Keratinocyte (primary cell): ENCODE measurements around the gene DCST1. TPM values are rescaled to one million over a fixed set of nuclear protein-coding genes. Genes with fewer than 3 reads are reported as not detected.

ENCODE experiments used
- DNase-seq: peaks from one replicate; pipeline ENCODE4 v3.0.0-alpha.2; 2011; ENCODE audit warnings: low read depth, missing footprints, low spot score
- FAIRE-seq: peaks from 2 replicates; lab custom pipeline; 2011; peaks lifted over from hg19 to GRCh38; lab: Jason Lieb, UNC
- H2AFZ ChIP-seq: 2 replicates; pipeline ENCODE4 v1.6.0; 2012; ENCODE audit warnings: low read length, control low read depth, inconsistent platforms; ENCODE audit not compliant: control insufficient read depth
- H3K27ac ChIP-seq: 2 replicates; pipeline ENCODE4 v1.5.1; 2011; ENCODE audit warnings: low read length; ENCODE audit not compliant: control insufficient read depth, insufficient read depth
- H3K27me3 ChIP-seq: 3 replicates; pipeline ENCODE4 v1.6.0; 2011; ENCODE audit warnings: low read length; ENCODE audit not compliant: control insufficient read depth, insufficient read depth; ENCODE audit errors: extremely low read depth
- H3K36me3 ChIP-seq, 2 experiments: 2 replicates in 1 of 2; 3 replicates in 1 of 2; pipeline ENCODE4 v1.5.1; 2011; ENCODE audit warnings: low read length in 2 of 2, mild to moderate bottlenecking in 1 of 2; ENCODE audit not compliant: control insufficient read depth in 2 of 2, insufficient read depth in 2 of 2; ENCODE audit errors: extremely low read depth in 1 of 2
- H3K4me1 ChIP-seq: 3 replicates; pipeline ENCODE4 v1.5.1; 2011; ENCODE audit warnings: low read length; ENCODE audit not compliant: control insufficient read depth, insufficient read depth; ENCODE audit errors: extremely low read depth
- H3K4me2 ChIP-seq: 3 replicates; pipeline ENCODE4 v1.6.0; 2011; ENCODE audit warnings: low read depth, low read length; ENCODE audit not compliant: control insufficient read depth, insufficient read depth; ENCODE audit errors: extremely low read depth
- H3K4me3 ChIP-seq, 3 experiments: fragments of 200-600 bp in 1 of 3; sonication (generic) in 1 of 3; 2 replicates in 2 of 3; 3 replicates in 1 of 3; pipeline ENCODE4 v1.5.1; 2011 to 2016; ENCODE audit warnings: low read length in 3 of 3, mild to moderate bottlenecking in 3 of 3, control low read depth in 2 of 3, inconsistent platforms in 1 of 3, low read depth in 1 of 3, mixed read lengths in 1 of 3, mixed run types in 1 of 3, moderate library complexity in 1 of 3; ENCODE audit not compliant: control insufficient read depth in 2 of 3, insufficient read depth in 2 of 3; ENCODE audit errors: extremely low read depth in 1 of 3
- H3K79me2 ChIP-seq: 2 replicates; pipeline ENCODE4 v1.6.0; 2012; ENCODE audit warnings: low read length; ENCODE audit not compliant: control insufficient read depth, insufficient read depth
- H3K9ac ChIP-seq: 3 replicates; pipeline ENCODE4 v1.6.0; 2011; ENCODE audit warnings: low read length; ENCODE audit not compliant: control insufficient read depth, insufficient read depth; ENCODE audit errors: extremely low read depth
- H3K9me1 ChIP-seq: 3 replicates; pipeline ENCODE4 v1.6.0; 2011; ENCODE audit warnings: low read length; ENCODE audit not compliant: control insufficient read depth, insufficient read depth; ENCODE audit errors: extremely low read depth
- H3K9me3 ChIP-seq: 2 replicates; pipeline ENCODE4 v1.5.1; 2012; ENCODE audit warnings: low read depth, low read length; ENCODE audit not compliant: control insufficient read depth
- H4K20me1 ChIP-seq: 3 replicates; pipeline ENCODE4 v1.6.0; 2011; ENCODE audit warnings: low read length; ENCODE audit not compliant: control insufficient read depth, insufficient read depth; ENCODE audit errors: extremely low read depth
- EZH2 ChIP-seq: IDR thresholded peaks from one replicate; pipeline ENCODE4 v1.6.1; 2012; ENCODE audit warnings: inconsistent platforms, mild to moderate bottlenecking, low read length, moderate library complexity
- dilution Hi-C: fragments of 300-500 bp; cut with MboI; formaldehyde crosslinking; loops from one replicate; pipeline ENCODE4 v1.7.0; 2020; ENCODE audit warnings: low sequenced_read_pairs; ENCODE audit not compliant: extremely low pct_ligation_motif_present
- polyA plus RNA-seq, 5 experiments: library from polyadenylated mRNA; depleted of rRNA in 3 of 5; stranded (reverse) in 3 of 5; stranded (forward) in 1 of 5; unstranded in 1 of 5; fragments of >200 nt; gene quantifications; 1 replicate in 1 of 5; 2 replicates in 3 of 5; 3 replicates in 1 of 5; pipeline versions ENCODE4 v1.2.1 to v1.2.3, GENCODE V29; 2011 to 2012; ENCODE audit warnings: missing spikeins in 2 of 5, low read depth in 1 of 5, low replicate concordance in 1 of 5
- TF ChIP-seq, protein P1 (sequence below), 3 experiments: IDR thresholded peaks in 1 of 3; conservative IDR thresholded peaks in 1 of 3; optimal IDR thresholded peaks in 1 of 3; 2 replicates in 2 of 3; 3 replicates in 1 of 3; pipeline versions ENCODE3 to v1.5.1; 2011; ENCODE audit warnings: low read length in 3 of 3, mild to moderate bottlenecking in 3 of 3, moderate library complexity in 2 of 3, control low read depth in 1 of 3, inconsistent platforms in 1 of 3; ENCODE audit not compliant: insufficient read depth in 2 of 3; ENCODE audit errors: extremely low read depth in 1 of 3

DCST1 gene
- polyA plus RNA-seq, 1 donor (not counting 4 experiments of a cell fraction or from before 2014, with no cell fraction given) = not detected

DNA sequence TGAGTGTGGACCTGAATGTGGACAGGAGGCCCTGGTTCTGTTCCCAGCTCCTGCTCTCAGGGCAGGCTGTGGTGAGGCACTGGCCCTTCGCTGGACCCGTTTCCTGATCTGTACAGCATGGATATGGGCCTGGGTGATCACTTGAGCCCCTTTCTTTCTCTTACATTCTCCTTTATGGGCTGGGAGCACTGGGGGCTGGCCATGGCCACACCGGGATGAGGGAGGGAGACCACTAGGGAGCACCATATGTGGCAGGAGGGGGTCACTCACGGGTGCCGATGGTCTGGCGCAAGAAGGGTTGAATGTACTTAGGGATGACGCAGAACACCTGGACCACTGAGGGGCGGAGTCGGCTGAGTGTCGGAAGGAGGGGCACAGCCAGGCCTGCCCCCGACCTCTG is 2.7 kb upstream of the DCST1 start:
- dilution Hi-C loops = no loop called here
- no peaks in the 10 kb centered on the region for H3K79me2 ChIP-seq
- no peak overlapping the region for H2AFZ ChIP-seq
- H3K4me1 ChIP-seq = peaks cover 17% of the 10 kb centered on the region
- TF ChIP-seq EZH2 = no peak
- TF ChIP-seq, protein P1, sequence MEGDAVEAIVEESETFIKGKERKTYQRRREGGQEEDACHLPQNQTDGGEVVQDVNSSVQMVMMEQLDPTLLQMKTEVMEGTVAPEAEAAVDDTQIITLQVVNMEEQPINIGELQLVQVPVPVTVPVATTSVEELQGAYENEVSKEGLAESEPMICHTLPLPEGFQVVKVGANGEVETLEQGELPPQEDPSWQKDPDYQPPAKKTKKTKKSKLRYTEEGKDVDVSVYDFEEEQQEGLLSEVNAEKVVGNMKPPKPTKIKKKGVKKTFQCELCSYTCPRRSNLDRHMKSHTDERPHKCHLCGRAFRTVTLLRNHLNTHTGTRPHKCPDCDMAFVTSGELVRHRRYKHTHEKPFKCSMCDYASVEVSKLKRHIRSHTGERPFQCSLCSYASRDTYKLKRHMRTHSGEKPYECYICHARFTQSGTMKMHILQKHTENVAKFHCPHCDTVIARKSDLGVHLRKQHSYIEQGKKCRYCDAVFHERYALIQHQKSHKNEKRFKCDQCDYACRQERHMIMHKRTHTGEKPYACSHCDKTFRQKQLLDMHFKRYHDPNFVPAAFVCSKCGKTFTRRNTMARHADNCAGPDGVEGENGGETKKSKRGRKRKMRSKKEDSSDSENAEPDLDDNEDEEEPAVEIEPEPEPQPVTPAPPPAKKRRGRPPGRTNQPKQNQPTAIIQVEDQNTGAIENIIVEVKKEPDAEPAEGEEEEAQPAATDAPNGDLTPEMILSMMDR (optimal IDR thresholded peaks at IDR 0.05 in 1 of 3, IDR thresholded peaks at IDR 0.05 in 1 of 3, conservative IDR thresholded peaks at IDR 0.05 in 1 of 3; ENCODE audit: extremely low read depth in 1 of 3, insufficient read depth in 2 of 3, low read length in 3 of 3) = no peak
- H4K20me1 ChIP-seq = no peaks in the 10 kb centered on the region
- FAIRE-seq (no peak), DNase-seq (no peak)
- H3K27ac ChIP-seq = no peak overlapping the region
- H3K27me3 ChIP-seq = no peaks in the 10 kb centered on the region
- H3K36me3 ChIP-seq = no peaks in the 10 kb centered on the region
- no peak overlapping the region for H3K4me2 ChIP-seq
- H3K9me1 ChIP-seq = no peaks in the 10 kb centered on the region
- H3K4me3 ChIP-seq = no peak overlapping the region
- H3K9ac ChIP-seq = no peak overlapping the region
- no peaks in the 10 kb centered on the region for H3K9me3 ChIP-seq

DNA sequence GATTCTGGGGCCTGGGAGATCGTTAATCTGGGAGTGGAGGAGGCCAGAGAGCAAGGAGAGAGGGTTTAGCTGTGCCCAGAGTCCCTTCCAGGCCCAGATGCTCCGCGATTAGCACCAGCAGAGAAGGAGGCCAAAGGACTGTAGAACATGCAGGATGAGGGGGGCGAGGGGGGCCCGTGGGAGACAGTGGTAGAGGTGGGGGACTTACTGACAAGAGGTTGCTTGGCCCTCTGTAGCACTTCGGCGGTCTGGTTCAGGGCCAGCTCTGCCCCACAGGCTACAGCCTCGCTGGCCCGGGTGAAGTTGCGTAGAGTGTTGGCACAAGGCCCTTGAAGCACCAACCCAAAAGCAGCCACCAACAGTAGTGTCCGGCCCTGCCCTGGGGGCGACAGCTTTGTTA is 738 bp upstream of the DCST1 start:
- no peaks in the 10 kb centered on the region for H3K9me3 ChIP-seq
- H3K9ac ChIP-seq = no peak overlapping the region
- dilution Hi-C loops = no loop called here
- H3K4me1 ChIP-seq = peaks cover 15% of the 10 kb centered on the region
- no peaks in the 10 kb centered on the region for H4K20me1 ChIP-seq
- no peaks in the 10 kb centered on the region for H3K79me2 ChIP-seq
- H3K27me3 ChIP-seq = no peaks in the 10 kb centered on the region
- H2AFZ ChIP-seq = no peak overlapping the region
- TF ChIP-seq, protein P1 (optimal IDR thresholded peaks at IDR 0.05 in 1 of 3, IDR thresholded peaks at IDR 0.05 in 1 of 3, conservative IDR thresholded peaks at IDR 0.05 in 1 of 3; ENCODE audit: extremely low read depth in 1 of 3, insufficient read depth in 2 of 3, low read length in 3 of 3) = no peak
- TF ChIP-seq EZH2 = no peak
- H3K4me2 ChIP-seq = no peak overlapping the region
- H3K9me1 ChIP-seq = no peaks in the 10 kb centered on the region
- no peaks in the 10 kb centered on the region for H3K36me3 ChIP-seq
- no peak for FAIRE-seq
- H3K27ac ChIP-seq = no peak overlapping the region
- DNase-seq = no peak
- no peak overlapping the region for H3K4me3 ChIP-seq
